GM18907 (cell line): Measurements from ENCODE around the gene AGTRAP.

Experiments used
- ATAC-seq: cut with Tn5 transposase; IDR thresholded peaks from one replicate; pipeline ENCODE4 v1.9.1; 2021; ENCODE audit warnings: mild to moderate bottlenecking, moderate library complexity; ENCODE audit not compliant: unreplicated experiment

AGTRAP gene

DNA sequence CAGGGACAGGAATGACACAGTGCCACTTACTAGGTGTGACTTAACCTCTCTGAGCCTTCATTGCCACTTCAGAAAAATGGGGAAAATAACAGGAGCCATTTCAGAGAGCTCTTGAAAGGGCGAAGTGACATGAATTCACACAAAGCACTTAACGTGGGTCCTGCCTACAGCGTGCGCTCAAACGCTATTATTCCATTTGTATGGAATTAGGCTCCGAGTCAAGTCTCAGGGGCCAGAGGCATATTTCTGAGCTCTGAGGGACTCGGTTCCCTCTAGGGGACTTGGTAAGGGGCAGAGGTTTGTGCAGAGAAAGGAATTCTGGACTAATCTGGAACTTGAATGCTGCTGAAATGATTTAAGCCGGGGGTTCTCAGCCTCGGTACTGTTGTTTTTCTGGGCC, 30.3 kb upstream of the AGTRAP start:
- no peak for ATAC-seq

- ATAC-seq = no peak
Observed at GRCh38 chr1:11706292-11706691, 29.6 kb upstream of the AGTRAP start.

DNA sequence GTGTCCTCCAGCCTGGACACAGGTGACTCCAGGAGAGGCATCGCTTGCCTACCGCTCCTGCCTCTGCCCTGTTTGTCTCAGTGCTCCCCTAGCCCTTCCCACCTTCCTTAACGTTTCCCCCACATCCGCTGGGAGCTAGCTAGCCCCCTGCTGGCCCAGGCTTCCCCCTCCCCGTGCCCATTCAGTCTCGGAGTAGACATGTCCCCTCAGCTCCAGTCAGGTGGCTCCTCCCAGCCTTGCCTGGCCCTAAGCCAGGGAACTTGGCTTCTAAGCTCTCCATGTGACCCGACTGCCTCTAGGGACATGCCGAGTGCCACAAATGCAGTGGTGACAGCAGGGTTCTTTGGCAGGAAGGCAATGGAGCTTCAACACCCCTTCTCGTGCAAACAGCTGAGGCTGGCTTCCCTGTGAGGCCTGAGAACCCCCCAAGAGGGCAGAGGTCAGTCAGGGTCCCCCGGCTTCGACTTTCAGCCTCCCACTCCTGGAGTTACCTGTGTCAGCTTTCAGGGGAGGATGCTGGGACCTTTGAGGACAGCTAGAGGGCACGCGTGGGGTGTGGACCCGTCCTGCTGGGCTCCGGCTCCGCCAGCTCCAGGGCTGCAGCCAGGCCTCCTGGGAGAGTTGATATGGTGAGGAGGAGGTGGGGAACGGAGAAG, 28.2 kb upstream of the AGTRAP start:
- ATAC-seq = no peak

- no peak for ATAC-seq
Observed at GRCh38 chr1:11708554-11709350, 27.2 kb upstream of the AGTRAP start.

DNA sequence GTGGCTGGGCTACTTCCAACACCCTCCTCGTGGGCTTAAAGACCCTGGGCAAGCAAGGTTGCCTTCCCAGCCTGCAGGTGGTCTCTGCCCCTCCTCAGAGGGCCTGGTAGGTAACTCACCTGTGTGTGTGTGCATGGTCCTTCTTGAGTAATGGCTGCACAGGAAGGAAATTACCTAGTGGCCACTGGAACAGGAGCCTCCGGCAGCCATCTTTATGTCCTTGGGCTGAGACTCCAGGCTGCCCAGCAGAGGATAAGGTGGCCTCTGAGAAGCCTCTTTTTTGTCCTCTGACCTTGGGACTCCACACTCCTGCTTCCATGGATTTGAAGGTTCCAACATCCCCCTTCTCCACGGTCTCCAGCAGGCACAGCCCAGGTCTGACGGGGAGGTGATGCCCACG, 24.4 kb upstream of the AGTRAP start:
- ATAC-seq = no peak

- no peak for ATAC-seq
Observed at GRCh38 chr1:11712285-11712684, 23.7 kb upstream of the AGTRAP start.

DNA sequence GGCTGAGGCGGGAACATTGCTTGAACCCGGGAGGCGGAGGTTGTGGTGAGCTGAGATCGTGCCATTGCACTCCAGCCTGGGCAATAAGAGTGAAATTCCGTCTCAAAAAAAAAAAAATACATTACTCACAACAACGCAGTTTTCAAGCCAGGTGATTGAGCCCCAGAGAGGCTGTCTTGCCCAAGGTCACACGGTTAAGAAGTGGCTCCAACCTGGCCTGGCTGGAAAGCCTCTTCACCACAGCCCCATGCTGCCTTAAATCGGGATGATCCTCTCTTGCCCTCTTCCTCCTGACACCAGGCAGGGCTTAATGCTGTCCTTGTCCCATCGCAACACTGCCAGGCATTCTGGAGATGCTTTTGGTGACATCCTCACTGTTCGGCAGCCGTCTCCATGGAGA, 22.8 kb upstream of the AGTRAP start:
- ATAC-seq = no peak

GRCh38 chr1:11714831-11715575, 20.9 kb upstream of the AGTRAP start:
- ATAC-seq = no peak

DNA sequence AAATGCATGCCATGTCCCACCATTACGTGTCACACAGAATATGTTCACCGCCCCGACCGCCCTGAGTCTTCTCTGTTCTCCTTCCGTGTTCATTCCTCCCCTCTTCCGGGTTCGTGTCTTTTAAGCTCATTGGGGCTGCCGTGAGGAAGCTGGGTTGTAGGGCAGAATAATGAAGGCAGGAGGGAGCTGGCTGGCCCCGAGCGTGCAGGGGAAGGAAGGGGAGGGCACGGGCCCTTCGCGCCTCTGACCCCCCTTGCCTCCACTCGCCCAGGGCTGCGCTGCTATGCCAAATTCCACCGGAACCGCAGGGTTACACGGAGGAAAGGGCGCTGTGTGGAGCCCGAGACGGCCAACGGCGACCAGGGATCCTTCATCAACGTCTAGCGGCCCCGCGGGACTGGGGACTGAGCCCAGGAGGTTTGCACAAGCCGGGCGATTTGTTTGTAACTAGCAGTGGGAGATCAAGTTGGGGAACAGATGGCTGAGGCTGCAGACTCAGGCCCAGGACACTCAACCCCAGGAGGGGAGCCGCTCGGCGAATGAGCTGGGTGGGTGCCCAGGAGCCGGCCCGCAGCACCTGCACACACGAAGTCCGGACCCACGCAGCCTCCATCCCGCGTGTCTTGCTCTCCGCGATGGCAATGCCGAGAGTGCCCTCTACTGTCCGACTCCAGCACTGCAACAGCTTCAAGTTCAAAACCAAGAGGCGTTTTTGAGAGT, 16.5 kb upstream of the AGTRAP start:
- ATAC-seq = no peak

- ATAC-seq = no peak
Observed at GRCh38 chr1:11720033-11720376, 15.9 kb upstream of the AGTRAP start.

- no peak for ATAC-seq
Observed at GRCh38 chr1:11720525-11720924, 15.4 kb upstream of the AGTRAP start.

DNA sequence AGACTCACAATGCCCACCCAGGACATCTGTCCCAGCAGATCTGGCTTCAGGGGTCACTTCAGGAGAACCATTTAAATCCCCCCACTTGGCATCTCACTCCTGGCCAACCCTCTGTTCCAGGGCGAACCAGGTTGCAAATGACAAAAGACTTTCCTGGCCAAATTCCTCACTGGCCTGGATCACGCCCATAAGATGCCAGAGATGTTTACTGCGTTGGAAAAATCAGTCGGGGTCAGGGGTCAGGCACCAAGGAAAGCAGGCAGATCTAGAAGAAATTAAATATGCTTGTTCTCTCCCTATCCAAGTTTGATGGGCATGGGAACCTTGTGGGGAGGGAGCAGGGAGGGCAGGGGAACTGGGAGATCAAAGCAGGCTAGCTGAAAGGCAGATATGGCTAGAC, 14.6 kb upstream of the AGTRAP start:
- no peak for ATAC-seq

GRCh38 chr1:11722538-11722937, 13.4 kb upstream of the AGTRAP start:
- no peak for ATAC-seq

GRCh38 chr1:11725616-11726015, 10.3 kb upstream of the AGTRAP start:
- ATAC-seq = no peak

- no peak for ATAC-seq
Observed at GRCh38 chr1:11727119-11727518, 8.8 kb upstream of the AGTRAP start.

DNA sequence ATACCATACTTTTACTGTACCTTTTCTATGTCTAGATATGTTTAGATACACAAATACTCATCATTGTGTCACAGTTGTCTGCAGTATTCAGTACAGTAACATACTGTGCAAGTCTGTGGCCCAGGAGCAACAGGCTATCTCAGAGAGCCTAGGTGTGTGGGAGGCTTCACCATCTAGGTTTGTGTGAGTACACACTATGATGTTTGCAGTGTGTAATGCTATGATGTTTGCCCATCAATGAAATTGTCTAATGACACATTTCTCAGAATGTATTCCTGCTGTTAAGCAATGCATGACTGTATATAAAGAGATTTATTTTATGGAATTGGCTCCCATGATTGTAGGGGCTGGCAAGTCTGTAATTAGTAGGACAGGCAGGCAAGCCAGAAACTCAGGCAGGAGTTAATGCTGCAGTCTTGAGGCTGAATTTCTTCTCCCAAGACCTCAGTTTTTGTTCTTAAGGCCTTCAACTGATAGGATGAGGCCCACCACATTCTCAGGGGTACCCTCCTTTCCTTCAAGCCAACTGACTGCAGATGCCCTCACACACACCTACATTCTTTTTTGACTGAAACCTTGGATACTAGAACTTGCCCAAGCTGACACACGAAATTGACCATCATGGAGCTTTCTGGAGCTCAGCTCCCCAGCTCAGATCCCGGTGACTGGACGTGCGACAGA, 7.7 kb upstream of the AGTRAP start:
- ATAC-seq = no peak

DNA sequence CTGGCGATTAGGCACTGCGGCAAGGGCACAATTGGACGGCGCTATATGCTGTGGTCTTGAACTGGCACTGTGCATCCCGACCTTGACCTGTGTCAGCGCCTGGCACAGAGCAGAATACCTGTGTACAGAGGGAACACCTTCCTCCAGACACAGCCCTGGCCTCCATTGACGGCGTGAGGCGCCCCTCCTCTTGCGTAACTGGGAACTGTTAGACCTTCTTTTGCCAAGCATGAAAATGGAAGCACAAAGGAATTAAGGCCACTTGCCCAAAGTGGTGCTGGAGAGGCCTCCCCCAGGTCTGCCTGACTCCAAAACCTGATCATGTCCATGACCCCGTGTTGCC, 6.8 kb upstream of the AGTRAP start:
- no peak for ATAC-seq

- ATAC-seq = no peak
Observed at GRCh38 chr1:11729498-11730428, 6.2 kb upstream of the AGTRAP start.

GRCh38 chr1:11730429-11730891, 5.5 kb upstream of the AGTRAP start:
- no peak for ATAC-seq
